ENCODE results near the gene PLA2G3. TPM values are rescaled to one million over a fixed set of nuclear protein-coding genes. Genes with fewer than 3 reads are reported as not detected.
A peak's percentile ranks its signal among the peaks of the same experiment; 100 is the strongest.

PLA2G3 gene
- polyA plus RNA-seq, 1 donor, result 0.01 TPM

DNA sequence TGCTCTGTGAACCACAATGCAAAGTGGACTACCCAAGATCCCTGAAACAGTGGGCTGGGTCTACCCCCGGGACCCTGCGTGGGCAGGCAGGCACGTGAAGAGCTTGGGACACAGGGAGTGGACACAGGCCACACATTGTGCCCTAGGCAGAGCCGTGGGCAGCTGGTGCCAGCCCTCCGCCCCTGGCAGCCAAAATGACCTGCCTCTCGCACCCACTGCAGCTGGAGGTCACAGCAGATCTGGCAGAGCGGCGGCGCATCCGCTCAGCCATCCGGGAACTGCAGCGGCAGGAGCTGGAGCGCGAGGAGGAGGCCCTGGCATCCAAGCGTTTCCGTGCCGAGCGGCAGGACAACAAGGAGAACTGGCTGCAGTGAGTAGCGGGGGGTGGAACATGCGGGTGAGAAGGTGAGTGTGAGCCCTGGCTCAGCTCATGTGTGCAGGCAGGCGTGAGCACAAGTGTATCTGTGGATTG, 52.5 kb downstream of the PLA2G3 start:
- peaks cover 16% of the 10 kb centered on the region for H3K4me1 ChIP-seq (ENCODE audit: control insufficient read depth, insufficient read depth, low read length)
- H3K27ac ChIP-seq (ENCODE audit: low read length), result no peak overlapping the region
- H3K9me3 ChIP-seq (ENCODE audit: control insufficient read depth, low read depth, low read length), result no peaks in the 10 kb centered on the region
- H3K4me3 ChIP-seq (ENCODE audit: low read length), result no peak overlapping the region
- WGBS (ENCODE audit: insufficient coverage, low lambda C conversion rate), result no CpG with 5 or more reads among the region's 21 CpGs
- H3K27me3 ChIP-seq (ENCODE audit: control insufficient read depth, insufficient read depth, low read length), result no peaks in the 10 kb centered on the region
- peaks cover 86% of the 10 kb centered on the region for H3K36me3 ChIP-seq (ENCODE audit: control insufficient read depth, insufficient read depth, low read length)
- DNase-seq, result no peak

DNA sequence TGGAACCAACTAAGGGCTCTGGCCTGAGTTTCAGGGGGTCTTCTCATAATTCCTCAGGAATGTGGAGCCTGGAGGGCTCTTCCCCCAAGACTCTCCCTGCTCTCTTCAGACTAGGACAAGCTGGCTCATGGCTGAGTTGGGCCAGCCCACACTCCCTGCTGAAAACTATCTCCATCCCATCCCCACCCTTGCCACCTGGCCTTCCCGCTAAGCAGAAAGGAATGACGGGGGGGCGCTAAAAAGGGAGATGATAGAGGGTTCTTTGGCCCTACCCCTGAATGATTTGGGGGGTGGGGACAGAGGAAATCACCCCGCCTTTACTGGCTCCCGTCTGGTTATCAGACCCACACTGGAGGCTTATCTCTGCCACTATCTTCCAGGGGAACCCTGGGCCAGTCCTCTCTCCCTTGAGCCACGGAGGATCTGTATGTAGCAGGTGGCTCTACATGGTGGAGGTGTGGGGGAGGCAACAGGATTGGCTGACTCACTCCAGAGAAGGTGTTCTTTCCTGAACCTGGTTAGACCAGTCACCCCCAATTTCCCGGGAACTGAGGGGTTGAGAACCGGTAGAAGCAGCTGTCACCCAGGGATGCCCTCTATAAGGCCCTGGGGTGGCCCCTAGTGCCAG, 53.5 kb downstream of the PLA2G3 start:
- no peaks in the 10 kb centered on the region for H3K27me3 ChIP-seq (ENCODE audit: control insufficient read depth, insufficient read depth, low read length)
- H3K9me3 ChIP-seq (ENCODE audit: control insufficient read depth, low read depth, low read length), result no peaks in the 10 kb centered on the region
- H3K27ac ChIP-seq (ENCODE audit: low read length), result no peak overlapping the region
- H3K4me1 ChIP-seq (ENCODE audit: control insufficient read depth, insufficient read depth, low read length), result peaks cover 25% of the 10 kb centered on the region
- peaks cover 76% of the 10 kb centered on the region for H3K36me3 ChIP-seq (ENCODE audit: control insufficient read depth, insufficient read depth, low read length)
- DNase-seq, result peak in 1 of 2 donors; percentile 9
- no peak overlapping the region for H3K4me3 ChIP-seq (ENCODE audit: low read length)
- no CpG with 5 or more reads among the region's 8 CpGs for WGBS (ENCODE audit: insufficient coverage, low lambda C conversion rate)

DNA sequence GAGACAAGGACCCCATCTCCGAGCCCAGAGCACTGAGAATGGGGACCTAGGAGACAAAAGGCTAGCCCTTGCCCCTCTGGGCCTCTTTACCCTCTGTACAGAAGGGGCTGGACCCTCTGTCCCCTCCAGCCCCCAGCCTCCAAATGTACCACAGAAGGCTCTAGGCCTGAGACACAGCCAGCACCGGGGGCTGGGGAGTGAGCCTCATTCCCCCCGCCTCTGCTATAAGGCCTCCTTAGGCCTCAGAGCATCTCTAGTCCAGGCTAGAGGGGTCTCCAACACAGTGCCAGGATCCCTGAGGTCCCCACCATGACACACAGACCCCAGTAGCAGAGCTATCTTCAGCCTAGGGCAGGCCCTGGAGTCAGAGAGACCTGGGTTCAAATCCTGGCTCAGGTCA, 54.4 kb downstream of the PLA2G3 start:
- H3K4me3 ChIP-seq (ENCODE audit: low read length), result no peak overlapping the region
- H3K36me3 ChIP-seq (ENCODE audit: control insufficient read depth, insufficient read depth, low read length), result peaks cover 67% of the 10 kb centered on the region
- DNase-seq, result no peak
- no peaks in the 10 kb centered on the region for H3K9me3 ChIP-seq (ENCODE audit: control insufficient read depth, low read depth, low read length)
- WGBS (ENCODE audit: insufficient coverage, low lambda C conversion rate), result no CpG with 5 or more reads among the region's 3 CpGs
- H3K4me1 ChIP-seq (ENCODE audit: control insufficient read depth, insufficient read depth, low read length), result peaks cover 29% of the 10 kb centered on the region
- no peak overlapping the region for H3K27ac ChIP-seq (ENCODE audit: low read length)
- no peaks in the 10 kb centered on the region for H3K27me3 ChIP-seq (ENCODE audit: control insufficient read depth, insufficient read depth, low read length)

DNA sequence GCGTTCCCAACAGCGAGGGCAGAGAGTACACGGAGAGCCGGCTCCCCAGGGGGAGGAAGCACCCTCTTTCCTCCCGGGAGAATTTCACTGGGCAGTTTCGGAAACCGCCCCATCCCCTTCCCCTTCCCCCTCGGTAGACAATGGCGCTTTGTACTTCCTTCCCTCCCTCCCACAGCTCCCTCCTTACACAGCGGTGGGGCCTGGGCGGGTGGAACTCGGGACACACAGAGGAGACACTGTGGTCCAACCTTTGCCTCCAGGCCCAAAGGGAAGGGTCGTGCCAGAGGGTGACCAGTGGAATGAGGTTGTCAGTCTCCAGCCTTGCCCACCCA, 54.8 kb downstream of the PLA2G3 start:
- H3K4me3 ChIP-seq (ENCODE audit: low read length), result peak overlapping the region; percentile 92
- H3K9me3 ChIP-seq (ENCODE audit: control insufficient read depth, low read depth, low read length), result no peaks in the 10 kb centered on the region
- H3K27ac ChIP-seq (ENCODE audit: low read length), result peak overlapping the region; percentile 87
- peaks cover 63% of the 10 kb centered on the region for H3K36me3 ChIP-seq (ENCODE audit: control insufficient read depth, insufficient read depth, low read length)
- no CpG with 5 or more reads among the region's 13 CpGs for WGBS (ENCODE audit: insufficient coverage, low lambda C conversion rate)
- H3K27me3 ChIP-seq (ENCODE audit: control insufficient read depth, insufficient read depth, low read length), result no peaks in the 10 kb centered on the region
- peaks cover 31% of the 10 kb centered on the region for H3K4me1 ChIP-seq (ENCODE audit: control insufficient read depth, insufficient read depth, low read length)
- peak in 1 of 2 donors; percentile 38 for DNase-seq

DNA sequence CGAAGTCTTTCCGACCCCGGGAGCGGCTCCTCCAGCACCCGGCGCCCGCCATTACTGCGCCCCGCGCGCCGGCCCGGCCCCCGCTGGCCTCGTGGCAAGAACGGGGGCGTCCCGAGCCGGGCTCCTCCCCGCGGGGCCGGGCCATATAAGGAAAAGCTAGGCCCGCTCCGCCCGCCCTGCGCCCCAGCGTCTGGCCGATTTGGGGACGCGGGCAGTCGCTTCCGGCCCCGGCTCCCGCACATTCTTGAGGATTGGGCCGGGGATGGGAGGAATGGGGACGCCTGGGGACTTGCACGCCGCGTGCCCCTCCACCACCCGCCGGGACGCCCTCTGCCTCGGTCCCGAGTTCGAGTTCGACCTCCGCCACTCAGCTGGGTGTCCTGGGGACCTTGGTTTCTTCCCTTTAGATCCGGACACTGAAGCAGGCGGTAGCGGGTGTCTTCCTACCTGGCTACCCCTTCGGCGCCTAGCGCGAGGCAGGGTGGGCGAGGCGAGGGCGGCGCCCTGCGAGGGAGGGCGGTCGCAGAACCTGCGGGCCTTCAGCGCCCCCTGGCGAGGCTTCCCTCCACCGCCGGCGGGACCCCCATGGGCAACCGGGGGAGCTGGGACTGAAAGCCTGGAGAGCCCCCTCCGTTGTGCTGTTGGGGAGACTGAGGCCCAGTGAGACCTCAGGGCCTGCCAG, 55.4 kb downstream of the PLA2G3 start:
- no CpG with 5 or more reads among the region's 69 CpGs for WGBS (ENCODE audit: insufficient coverage, low lambda C conversion rate)
- DNase-seq, result peak; percentile 78 to 87
- Histone ChIP-seq H3K36me3 (ENCODE audit: control insufficient read depth, insufficient read depth, low read length) (peaks cover 58% of the 10 kb centered on the region), H3K9me3 (ENCODE audit: control insufficient read depth, low read depth, low read length) (no peaks in the 10 kb centered on the region), H3K4me1 (ENCODE audit: control insufficient read depth, insufficient read depth, low read length) (peaks cover 36% of the 10 kb centered on the region), H3K27me3 (ENCODE audit: control insufficient read depth, insufficient read depth, low read length) (no peaks in the 10 kb centered on the region), H3K4me3 (ENCODE audit: low read length) (peak overlapping the region; percentile 92), H3K27ac (ENCODE audit: low read length) (peak overlapping the region; percentile 87)

Other genes starting within 250 kb of the PLA2G3 start
- 28.2 TPM for gene MORC2, start 171.7 kb downstream of the PLA2G3 start, polyA plus RNA-seq
- 135 TPM for gene TUG1, start 171.2 kb downstream of the PLA2G3 start, polyA plus RNA-seq
- gene SMTN, start 59.2 kb downstream of the PLA2G3 start, polyA plus RNA-seq, result 96.3 TPM
- 52.7 TPM for gene SELENOM, start 32.9 kb downstream of the PLA2G3 start, polyA plus RNA-seq
- 15.1 TPM for gene INPP5J, start 17.5 kb downstream of the PLA2G3 start, polyA plus RNA-seq
- gene RNF185, start 19.7 kb upstream of the PLA2G3 start, polyA plus RNA-seq, result 51.8 TPM
- gene LIMK2, start 71.8 kb upstream of the PLA2G3 start, polyA plus RNA-seq, result 52.7 TPM
- 13.9 TPM for gene PIK3IP1, start 152.0 kb upstream of the PLA2G3 start, polyA plus RNA-seq
- 38.0 TPM for gene PATZ1, start 205.8 kb upstream of the PLA2G3 start, polyA plus RNA-seq

Data from large intestine (tissue), 3 donors.